HCT116 (cell line): Measurements from ENCODE around the gene RPS17. TPM values are rescaled to one million over a fixed set of nuclear protein-coding genes. Genes with fewer than 3 reads are reported as not detected.

Experiments
- ATAC-seq: fragments of 200-7000 bp; cut with Tn5 transposase; 2 replicates; pipeline ENCODE4 v1.9.1; 2020; ENCODE audit warnings: mild to moderate bottlenecking, moderate library complexity
- BruUV-seq: library from RNA; stranded (reverse); fragments of 400-500 nt; replicated peaks from 2 replicates; lab custom pipeline; 2021; lab: Mats Ljungman, UMichigan
- CTCF ChIA-PET: fragments of 300-600 bp; sonication (Branson Sonifier 250); formaldehyde crosslinking; loops from one replicate; lab custom pipeline; 2021; ENCODE audit warnings: antibody characterized with exemption; lab: Charles Lee
- POLR2A ChIA-PET: fragments of 300-600, 350-600 bp; sonication (Branson Sonifier 250); formaldehyde crosslinking; loops from one replicate; lab custom pipeline; 2021; ENCODE audit warnings: antibody characterized with exemption; lab: Charles Lee
- RAD21 ChIA-PET, 2 experiments: fragments of 300-600 bp; sonication (Branson Sonifier 250); formaldehyde crosslinking; loops; one replicate each; lab custom pipeline; 2023; ENCODE audit warnings: low total read pairs in 2 of 2; ENCODE audit not compliant: uncharacterized antibody in 2 of 2, unreplicated experiment in 2 of 2, low non-redundant PET in 1 of 2; lab: Charles Lee
- DNase-seq: peaks from one replicate; pipeline ENCODE4 v3.0.0-alpha.2; 2010; ENCODE audit warnings: low read depth, low spot score
- H2AFZ ChIP-seq: fragments of 200-600 bp; shearing (Covaris generic), sonication (generic); 2 replicates; pipeline ENCODE4 v1.6.1; 2017; ENCODE audit warnings: low read depth, mixed run types, mixed read lengths, antibody characterized with exemption, low read length; ENCODE audit not compliant: poor library complexity, severe bottlenecking
- H3K27ac ChIP-seq: 2 replicates; pipeline ENCODE4 v1.5.1; 2012; ENCODE audit warnings: low read depth, low read length
- H3K27me3 ChIP-seq: fragments of 200-600 bp; sonication (generic); 2 replicates; pipeline ENCODE4 v1.6.1; 2016; ENCODE audit warnings: mixed run types, low read length, mixed read lengths; ENCODE audit not compliant: insufficient read depth
- H3K36me3 ChIP-seq, 2 experiments: fragments of 200-500 bp in 1 of 2; fragments of 200-600 bp in 1 of 2; sonication (Bioruptor generic) in 1 of 2; sonication (generic) in 1 of 2; 2 replicates each; pipeline versions ENCODE4 v1.5.1 to v1.6.1; 2014 to 2016; ENCODE audit warnings: low read length in 2 of 2, inconsistent platforms in 1 of 2, mixed read lengths in 1 of 2, mixed run types in 1 of 2; ENCODE audit not compliant: insufficient read depth in 2 of 2, control insufficient read depth in 1 of 2
- H3K4me1 ChIP-seq, 2 experiments: fragments of 200-600 bp in 1 of 2; sonication (generic) in 1 of 2; 2 replicates each; pipeline versions ENCODE4 v1.5.1 to v1.6.1; 2012 to 2017; ENCODE audit warnings: low read length in 2 of 2, inconsistent platforms in 1 of 2, mild to moderate bottlenecking in 1 of 2, mixed read lengths in 1 of 2, mixed run types in 1 of 2, moderate library complexity in 1 of 2; ENCODE audit not compliant: insufficient read depth in 2 of 2, control insufficient read depth in 1 of 2
- H3K4me2 ChIP-seq: fragments of 200-600 bp; sonication (generic); 2 replicates; pipeline ENCODE4 v1.6.1; 2017; ENCODE audit warnings: mixed run types, low read length, mixed read lengths
- H3K4me3 ChIP-seq, 2 experiments: fragments of 200-600 bp in 1 of 2; sonication (generic) in 1 of 2; replicated peaks in 1 of 2; 2 replicates each; pipeline ENCODE4 v1.5.1; 2011 to 2016; ENCODE audit warnings: low read length in 2 of 2, control low read depth in 1 of 2, low read depth in 1 of 2, mild to moderate bottlenecking in 1 of 2, mixed read lengths in 1 of 2, mixed run types in 1 of 2
- H3K79me2 ChIP-seq: fragments of 200-600 bp; sonication (generic); 2 replicates; pipeline ENCODE4 v1.6.1; 2017; ENCODE audit warnings: mild to moderate bottlenecking, mixed run types, low read length, moderate library complexity, mixed read lengths; ENCODE audit not compliant: insufficient read depth
- H3K9ac ChIP-seq: fragments of 200-600 bp; sonication (generic); 2 replicates; pipeline ENCODE4 v1.6.1; 2016; ENCODE audit warnings: low read length, mixed read lengths
- H3K9me2 ChIP-seq: fragments of 200-600 bp; sonication (generic), shearing (Covaris generic); 2 replicates; pipeline ENCODE4 v1.6.1; 2017; ENCODE audit warnings: mixed run types, mild to moderate bottlenecking, moderate library complexity; ENCODE audit not compliant: insufficient read depth
- H3K9me3 ChIP-seq, 2 experiments: fragments of 200-500 bp in 1 of 2; fragments of 200-600 bp in 1 of 2; sonication (Bioruptor generic) in 1 of 2; sonication (generic) in 1 of 2; 2 replicates each; pipeline ENCODE4 v1.6.1; 2014 to 2017; ENCODE audit warnings: low read length in 2 of 2, mixed read lengths in 2 of 2, inconsistent platforms in 1 of 2, low read depth in 1 of 2, mild to moderate bottlenecking in 1 of 2, mixed run types in 1 of 2, moderate library complexity in 1 of 2; ENCODE audit not compliant: control insufficient read depth in 1 of 2, insufficient read depth in 1 of 2
- H4K20me1 ChIP-seq: fragments of 200-600 bp; sonication (generic), shearing (Covaris generic); 2 replicates; pipeline ENCODE4 v1.6.1; 2017; ENCODE audit warnings: mixed run types, mild to moderate bottlenecking, moderate library complexity; ENCODE audit not compliant: insufficient read depth
- ATF3 ChIP-seq: IDR thresholded peaks from 2 replicates; pipeline ENCODE4 v1.6.1; 2012
- CEBPB ChIP-seq: IDR thresholded peaks from 2 replicates; pipeline ENCODE4 v1.6.1; 2012; ENCODE audit warnings: low read depth
- CTCF ChIP-seq, 3 experiments: fragments of 200-600 bp in 1 of 3; sonication (generic) in 1 of 3; IDR thresholded peaks in 2 of 3; conservative IDR thresholded peaks in 1 of 3; 2 replicates each; pipeline ENCODE4 v1.5.1; 2012 to 2017; ENCODE audit warnings: low read depth in 2 of 3, low read length in 2 of 3, antibody characterized with exemption in 1 of 3, borderline replicate concordance in 1 of 3, control low read depth in 1 of 3, mild to moderate bottlenecking in 1 of 3, mixed read lengths in 1 of 3, mixed run types in 1 of 3, moderate library complexity in 1 of 3; ENCODE audit not compliant: insufficient read depth in 1 of 3
- FOSL1 ChIP-seq: IDR thresholded peaks from 2 replicates; pipeline ENCODE4 v1.6.1; 2012; ENCODE audit warnings: low read depth
- JUND ChIP-seq: IDR thresholded peaks from 2 replicates; pipeline ENCODE4 v1.6.1; 2012
- MAX ChIP-seq: IDR thresholded peaks from 2 replicates; pipeline ENCODE4 v1.6.1; 2012
- POLR2A ChIP-seq: IDR thresholded peaks from 2 replicates; pipeline ENCODE4 v1.7.0; 2011; ENCODE audit warnings: borderline replicate concordance; ENCODE audit not compliant: insufficient read depth, insufficient read length; ENCODE audit errors: extremely low read depth
- RAD21 ChIP-seq: IDR thresholded peaks from 2 replicates; pipeline ENCODE4 v1.6.1; 2012; ENCODE audit warnings: low read depth, mild to moderate bottlenecking
- REST ChIP-seq: IDR thresholded peaks from 2 replicates; pipeline ENCODE4 v1.6.1; 2012; ENCODE audit warnings: low read depth
- SP1 ChIP-seq: IDR thresholded peaks from 2 replicates; pipeline ENCODE4 v1.6.1; 2012; ENCODE audit warnings: low read depth
- SRF ChIP-seq: IDR thresholded peaks from 2 replicates; pipeline ENCODE4 v1.6.1; 2012; ENCODE audit warnings: low read depth
- YY1 ChIP-seq: IDR thresholded peaks from 2 replicates; pipeline ENCODE4 v1.6.1; 2011; ENCODE audit warnings: low read length, low read depth, moderate library complexity, mild to moderate bottlenecking; ENCODE audit not compliant: insufficient replicate concordance; ENCODE audit errors: extremely low read depth
- ZBTB33 ChIP-seq: IDR thresholded peaks from 2 replicates; pipeline ENCODE4 v1.6.1; 2011; ENCODE audit warnings: mild to moderate bottlenecking, low read length, moderate library complexity; ENCODE audit not compliant: insufficient replicate concordance; ENCODE audit errors: extremely low read depth
- ZNF274 ChIP-seq: fragments of 200-500 bp; sonication (Bioruptor generic); IDR thresholded peaks from 2 replicates; pipeline ENCODE4 v1.6.1; 2014; ENCODE audit warnings: mild to moderate bottlenecking, low read depth, low read length, inconsistent platforms
- intact Hi-C: fragments of 100-400 bp; cut with micrococcal nuclease; formaldehyde crosslinking; loops from 2 replicates; pipeline ENCODE4 v1.10.0; 2022
- total RNA-seq: library from RNA; stranded (reverse); gene quantifications from one replicate; pipeline ENCODE4 v1.2.1, GENCODE V29; 2021; ENCODE audit not compliant: unreplicated experiment

Gene RPS17
- total RNA-seq, 1 experiment from 2014 or later: 2,385 TPM

- ChIA-PET POLR2A (no interaction called here), CTCF (interaction anchor here (1.5 kb wide), 1 partner anchor 474 kb away, joined by 3 read pairs; the partner anchor contains the start of gene C15orf40), RAD21 (no interaction called here)
- H3K36me3 ChIP-seq: peaks cover 34 to 45% of the 10 kb centered on the region in 2 experiments
- no peaks in the 10 kb centered on the region for H3K9me3 ChIP-seq
- H3K9ac ChIP-seq: no peak overlapping the region
- no peaks in the 10 kb centered on the region for H3K27me3 ChIP-seq
- H4K20me1 ChIP-seq: peaks cover 23% of the 10 kb centered on the region
- DNase-seq (no peak), ATAC-seq (no peak)
- peaks cover 0 to 18% of the 10 kb centered on the region in 2 experiments; a peak in 3 of 4 replicates for H3K4me1 ChIP-seq
- no peak overlapping the region for H3K4me2 ChIP-seq
- H3K27ac ChIP-seq: peak overlapping the region; percentile 46
- no TSS peak for BruUV-seq
- no peak overlapping the region for H2AFZ ChIP-seq
- H3K79me2 ChIP-seq: peaks cover 42% of the 10 kb centered on the region
- intact Hi-C loops: loop anchor here (10.0 kb wide), 1 partner anchor 468 kb away; no protein-coding TSS in a partner anchor
- H3K9me2 ChIP-seq: no peaks in the 10 kb centered on the region
- no peak overlapping the region for H3K4me3 ChIP-seq
- TF ChIP-seq CEBPB (no peak), ZNF274 (no peak), MAX (no peak), ATF3 (no peak), ZBTB33 (no peak), POLR2A (no peak), YY1 (no peak), SP1 (no peak), FOSL1 (no peak), RAD21 (no peak), JUND (no peak), REST (no peak), CTCF (IDR thresholded peaks at IDR 0.05 in 2 of 3, conservative IDR thresholded peaks at IDR 0.05 in 1 of 3; ENCODE audit: borderline replicate concordance in 1 of 3, insufficient read depth in 1 of 3, low read depth in 2 of 3, low read length in 2 of 3) (no peak), SRF (no peak)
These were observed 3.6 kb downstream of the RPS17 start for GRCh38 chr15:82536409-82537350.
